Measurements from ENCODE around the gene FADS2. TPM values are rescaled to one million over a fixed set of nuclear protein-coding genes. Genes with fewer than 3 reads are reported as not detected.

The FADS2 gene
- total RNA-seq, 1 experiment from 2014 or later, result 1,097 TPM

- Histone ChIP-seq H3K36me3 (ENCODE audit: insufficient read depth, low read length, poor library complexity, severe bottlenecking) (peaks cover 5% of the 10 kb centered on the region), H3K4me3 (ENCODE audit: low read depth, low read length, poor library complexity, severe bottlenecking) (no peak overlapping the region), H3K4me1 (ENCODE audit: insufficient read depth, low read length, poor library complexity, severe bottlenecking) (no peaks in the 10 kb centered on the region), H3K27me3 (replicated peaks; ENCODE audit: insufficient read depth, low read depth, low read length, poor library complexity) (no peaks in the 10 kb centered on the region), H3K9me3 (ENCODE audit: low read depth, low read length, poor library complexity, severe bottlenecking) (no peaks in the 10 kb centered on the region), H3K27ac (ENCODE audit: low read depth, low read length, poor library complexity, severe bottlenecking) (no peak overlapping the region)
- CTCF ChIA-PET, result interaction anchor here (1.3 to 1.9 kb wide), 2 partner anchors 9 to 10 kb away, joined by 4 to 8 read pairs; no protein-coding TSS in a partner anchor
- no peak for TF ChIP-seq CTCF (conservative IDR thresholded peaks at IDR 0.05; ENCODE audit: low read depth, low read length)
- TF ChIP-seq EZH2 (IDR thresholded peaks at IDR 0.05; ENCODE audit: borderline replicate concordance, low read depth, low read length, poor library complexity, severe bottlenecking), result no peak
- intact Hi-C loops (cut with micrococcal nuclease; ENCODE audit: unreplicated experiment), result no loop called here
- DNase-seq (ENCODE audit: low spot score), result no peak
- no TSS peak for BruUV-seq (replicated peaks)
- POLR2A ChIA-PET (ENCODE audit: low non-redundant PET), result no interaction called here
Observed at GRCh38 chr11:61907871-61908729, 80.0 kb downstream of the FADS2 start.

- no peak for DNase-seq (ENCODE audit: low spot score)
- ChIA-PET POLR2A (ENCODE audit: low non-redundant PET) (no interaction called here), CTCF (interaction anchor here (1.9 kb wide), 1 partner anchor 10 kb away, joined by 8 read pairs; no protein-coding TSS in a partner anchor)
- Histone ChIP-seq H3K4me3 (ENCODE audit: low read depth, low read length, poor library complexity, severe bottlenecking) (no peak overlapping the region), H3K27ac (ENCODE audit: low read depth, low read length, poor library complexity, severe bottlenecking) (no peak overlapping the region), H3K27me3 (replicated peaks; ENCODE audit: insufficient read depth, low read depth, low read length, poor library complexity) (no peaks in the 10 kb centered on the region), H3K4me1 (ENCODE audit: insufficient read depth, low read length, poor library complexity, severe bottlenecking) (no peaks in the 10 kb centered on the region), H3K9me3 (ENCODE audit: low read depth, low read length, poor library complexity, severe bottlenecking) (no peaks in the 10 kb centered on the region), H3K36me3 (ENCODE audit: insufficient read depth, low read length, poor library complexity, severe bottlenecking) (peaks cover 5% of the 10 kb centered on the region)
- no peak for TF ChIP-seq EZH2 (IDR thresholded peaks at IDR 0.05; ENCODE audit: borderline replicate concordance, low read depth, low read length, poor library complexity, severe bottlenecking)
- no peak for TF ChIP-seq CTCF (conservative IDR thresholded peaks at IDR 0.05; ENCODE audit: low read depth, low read length)
- BruUV-seq (replicated peaks), result no TSS peak
- intact Hi-C loops (cut with micrococcal nuclease; ENCODE audit: unreplicated experiment), result no loop called here
Observed at GRCh38 chr11:61908730-61909316, 80.7 kb downstream of the FADS2 start.

GRCh38 chr11:61910187-61911127 is 82.4 kb downstream of the FADS2 start:
- Histone ChIP-seq H3K4me3 (ENCODE audit: low read depth, low read length, poor library complexity, severe bottlenecking) (no peak overlapping the region), H3K27ac (ENCODE audit: low read depth, low read length, poor library complexity, severe bottlenecking) (no peak overlapping the region), H3K36me3 (ENCODE audit: insufficient read depth, low read length, poor library complexity, severe bottlenecking) (peaks cover 5% of the 10 kb centered on the region), H3K27me3 (replicated peaks; ENCODE audit: insufficient read depth, low read depth, low read length, poor library complexity) (no peaks in the 10 kb centered on the region), H3K4me1 (ENCODE audit: insufficient read depth, low read length, poor library complexity, severe bottlenecking) (no peaks in the 10 kb centered on the region), H3K9me3 (ENCODE audit: low read depth, low read length, poor library complexity, severe bottlenecking) (no peaks in the 10 kb centered on the region)
- no TSS peak for BruUV-seq (replicated peaks)
- ChIA-PET POLR2A (ENCODE audit: low non-redundant PET) (no interaction called here), CTCF (no interaction called here)
- intact Hi-C loops (cut with micrococcal nuclease; ENCODE audit: unreplicated experiment), result no loop called here
- DNase-seq (ENCODE audit: low spot score), result no peak
- TF ChIP-seq EZH2 (IDR thresholded peaks at IDR 0.05; ENCODE audit: borderline replicate concordance, low read depth, low read length, poor library complexity, severe bottlenecking) (no peak), CTCF (conservative IDR thresholded peaks at IDR 0.05; ENCODE audit: low read depth, low read length) (no peak)

All from A673 (cell line).